RKO (cell line): Measurements from ENCODE around the gene C4orf54.

Experiments
- DNase-seq: peaks from one replicate; pipeline ENCODE4 v3.0.0-alpha.2; 2016; ENCODE audit warnings: low spot score

Gene C4orf54

GRCh38 chr4:99617374-99617773, 40.3 kb downstream of the C4orf54 start:
- no peak for DNase-seq

GRCh38 chr4:99615170-99615820, 42.3 kb downstream of the C4orf54 start:
- no peak for DNase-seq

DNA sequence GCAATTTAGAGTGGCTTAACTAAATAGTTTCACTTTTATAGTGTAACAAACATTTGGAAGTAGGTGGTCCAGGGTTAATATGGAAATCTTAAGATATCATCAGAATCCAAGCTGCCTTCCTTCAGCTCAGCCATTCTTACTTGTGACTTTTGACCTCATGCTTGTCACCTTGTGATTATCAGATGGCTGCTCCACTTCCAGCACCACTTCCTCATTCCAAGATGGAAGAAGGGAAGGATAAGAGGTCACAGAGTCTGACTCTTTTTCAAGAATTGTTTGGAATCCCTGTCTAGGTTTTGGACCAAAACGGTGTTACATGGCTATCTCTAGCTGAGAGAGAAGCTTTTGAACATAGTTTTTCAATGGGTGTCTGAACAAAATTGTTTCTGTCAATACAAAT, 43.1 kb downstream of the C4orf54 start:
- DNase-seq: no peak

GRCh38 chr4:99612704-99613103, 44.9 kb downstream of the C4orf54 start:
- DNase-seq: no peak

DNA sequence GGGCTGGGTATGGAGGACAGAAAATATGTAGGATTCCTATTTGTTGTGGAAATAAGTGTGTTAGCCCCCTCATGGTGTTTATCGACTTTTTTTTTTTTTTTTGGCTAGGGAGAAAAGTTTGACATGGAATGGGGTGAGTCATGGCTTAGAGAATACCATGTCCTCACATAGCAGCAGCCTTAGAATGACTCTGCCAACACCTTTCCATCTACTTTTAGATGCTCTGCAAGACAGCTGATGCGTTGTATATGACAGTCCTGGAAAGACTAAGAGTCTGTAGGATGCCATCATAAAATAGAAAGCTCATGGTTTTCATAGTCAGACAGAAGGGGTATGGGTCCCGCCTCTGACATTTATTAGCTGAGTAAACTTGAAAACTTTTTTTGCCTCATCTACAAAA, 45.3 kb downstream of the C4orf54 start:
- DNase-seq: peak; percentile 15

GRCh38 chr4:99610605-99611175, 46.9 kb downstream of the C4orf54 start:
- no peak for DNase-seq

- no peak for DNase-seq
These were observed 49.2 kb downstream of the C4orf54 start for GRCh38 chr4:99608417-99608816.
